SKM-1 treated with dmso at 0.1 percent for 144 hours (cell line): ENCODE data around the gene ZNF771.

Experiments
- DNase-seq: peaks from one replicate; lab custom pipeline; 2025; ENCODE audit not compliant: unreplicated experiment; lab: John Stamatoyannopoulos, UW

The ZNF771 gene

DNA sequence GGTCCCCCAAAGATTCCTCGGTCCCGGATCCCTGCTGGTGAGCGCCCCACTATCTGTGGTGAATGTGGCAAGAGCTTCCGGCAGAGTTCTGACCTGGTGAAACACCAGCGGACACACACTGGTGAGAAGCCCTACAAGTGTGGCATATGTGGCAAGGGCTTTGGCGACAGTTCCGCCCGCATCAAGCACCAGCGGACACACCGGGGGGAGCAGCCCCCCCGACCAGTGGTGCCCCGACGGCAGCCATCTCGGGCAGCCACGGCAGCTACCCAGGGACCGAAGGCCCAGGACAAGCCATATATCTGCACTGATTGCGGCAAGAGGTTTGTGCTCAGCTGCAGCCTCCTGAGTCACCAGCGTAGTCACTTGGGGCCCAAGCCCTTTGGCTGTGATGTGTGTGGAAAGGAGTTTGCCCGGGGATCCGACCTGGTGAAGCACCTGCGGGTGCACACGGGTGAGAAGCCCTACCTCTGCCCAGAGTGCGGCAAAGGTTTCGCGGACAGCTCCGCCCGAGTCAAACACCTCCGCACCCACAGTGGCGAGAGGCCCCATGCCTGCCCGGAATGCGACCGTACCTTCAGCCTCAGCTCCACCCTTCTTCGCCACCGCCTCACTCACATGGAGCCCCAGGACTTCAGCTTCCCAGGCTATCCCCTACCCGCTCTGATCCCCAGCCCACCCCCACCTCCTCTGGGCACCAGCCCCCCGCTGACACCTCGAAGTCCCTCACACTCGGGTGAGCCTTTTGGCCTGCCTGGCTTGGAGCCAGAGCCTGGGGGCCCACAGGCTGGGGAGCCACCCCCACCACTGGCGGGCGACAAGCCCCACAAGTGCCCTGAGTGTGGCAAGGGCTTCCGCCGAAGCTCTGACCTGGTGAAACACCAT, 9.4 kb upstream of the ZNF771 start:
- DNase-seq, result no peak

DNA sequence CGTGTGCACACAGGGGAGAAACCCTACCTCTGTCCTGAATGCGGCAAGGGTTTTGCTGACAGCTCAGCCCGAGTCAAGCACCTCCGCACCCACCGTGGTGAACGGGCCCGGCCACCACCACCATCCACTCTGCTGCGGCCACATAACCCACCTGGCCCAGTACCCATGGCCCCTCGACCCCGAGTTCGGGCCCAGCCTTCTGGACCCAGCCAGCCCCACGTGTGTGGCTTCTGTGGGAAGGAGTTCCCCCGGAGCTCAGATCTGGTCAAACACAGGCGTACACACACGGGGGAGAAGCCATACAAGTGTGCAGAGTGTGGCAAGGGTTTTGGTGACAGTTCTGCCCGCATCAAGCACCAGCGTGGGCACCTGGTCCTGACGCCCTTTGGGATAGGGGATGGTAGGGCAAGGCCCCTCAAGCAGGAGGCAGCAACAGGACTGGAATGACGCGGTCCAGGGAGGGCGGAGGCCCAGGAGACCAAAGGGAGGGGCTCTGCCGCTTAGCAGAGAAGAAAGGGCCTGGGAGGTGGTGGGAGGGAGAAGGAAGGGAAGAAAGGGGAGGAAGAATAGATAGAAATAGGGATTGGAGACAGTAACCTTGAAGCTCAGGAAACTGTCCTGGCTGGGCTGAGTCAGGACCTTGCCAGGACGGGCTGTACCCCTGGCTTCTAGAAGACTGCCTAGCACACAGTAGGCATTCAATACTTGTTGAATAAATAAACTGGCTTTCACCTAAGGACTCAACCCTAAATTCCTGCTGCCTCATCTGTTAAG, 8.6 kb upstream of the ZNF771 start:
- no peak for DNase-seq

DNA sequence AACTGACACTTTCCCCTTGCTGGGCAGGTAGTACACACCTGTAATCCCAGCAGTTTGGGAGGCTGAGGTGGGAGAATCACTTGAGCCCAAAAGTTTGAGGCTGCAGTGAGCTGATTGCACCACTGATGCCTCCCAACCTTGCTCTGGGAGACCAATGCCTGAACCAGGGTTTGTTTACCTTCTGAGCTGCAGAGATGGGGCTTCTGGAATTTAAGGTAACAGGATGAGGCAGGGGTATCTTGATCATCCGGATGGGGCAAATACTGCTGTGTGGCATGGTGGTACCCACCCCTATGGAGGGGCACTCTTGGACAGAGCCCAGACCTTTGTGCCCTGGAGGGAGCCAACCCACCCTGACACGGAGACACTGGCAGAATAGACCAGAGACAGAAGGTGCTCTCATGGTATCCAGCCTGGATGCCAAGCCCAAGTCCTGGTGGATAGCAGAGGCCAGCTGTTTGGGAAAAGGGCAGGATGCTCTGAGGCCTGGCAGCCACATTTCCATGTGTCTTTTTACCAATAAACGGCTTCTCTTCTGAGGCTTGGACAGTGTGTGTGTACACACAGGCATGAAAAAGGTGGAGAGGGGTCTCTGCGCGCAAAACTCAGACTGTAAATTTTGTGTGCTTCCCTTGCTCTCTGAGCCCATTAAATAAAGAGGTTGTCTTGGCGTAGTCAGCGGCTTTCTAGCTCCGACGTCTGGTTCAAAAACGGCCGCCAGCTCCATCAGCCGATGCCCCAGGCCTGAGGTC, 7.8 kb upstream of the ZNF771 start:
- DNase-seq, result no peak

DNA sequence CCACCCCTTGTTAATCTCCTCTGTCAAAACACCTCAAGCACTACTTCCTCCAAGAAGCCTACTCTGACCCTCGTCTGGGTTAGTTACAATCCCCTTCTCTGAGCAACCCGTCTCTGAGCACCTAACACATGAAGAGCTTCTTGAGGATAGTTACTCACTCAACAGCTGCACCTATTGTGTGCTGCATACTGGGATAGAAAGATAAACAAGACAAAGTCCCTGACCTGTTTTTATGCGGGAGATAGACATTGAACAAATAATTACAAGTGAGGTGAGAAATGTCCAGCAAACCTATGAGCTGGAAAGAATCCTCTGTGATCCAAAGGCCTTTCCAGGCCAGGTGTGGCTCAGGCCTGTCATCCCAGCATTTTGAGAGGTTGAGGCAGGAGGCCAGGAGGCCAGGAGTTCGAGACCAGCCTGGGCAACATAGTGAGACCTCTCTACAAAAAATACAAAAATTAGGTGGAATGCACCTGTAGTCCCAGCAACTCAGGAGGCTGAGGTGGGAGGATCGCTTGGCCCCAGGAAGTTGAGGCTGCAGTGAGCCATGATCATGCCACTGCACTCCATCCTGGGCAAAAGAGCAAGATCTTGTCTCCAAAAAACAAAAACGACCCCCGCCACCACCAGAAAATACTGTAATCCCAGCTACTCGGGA, 5.5 kb upstream of the ZNF771 start:
- no peak for DNase-seq

DNA sequence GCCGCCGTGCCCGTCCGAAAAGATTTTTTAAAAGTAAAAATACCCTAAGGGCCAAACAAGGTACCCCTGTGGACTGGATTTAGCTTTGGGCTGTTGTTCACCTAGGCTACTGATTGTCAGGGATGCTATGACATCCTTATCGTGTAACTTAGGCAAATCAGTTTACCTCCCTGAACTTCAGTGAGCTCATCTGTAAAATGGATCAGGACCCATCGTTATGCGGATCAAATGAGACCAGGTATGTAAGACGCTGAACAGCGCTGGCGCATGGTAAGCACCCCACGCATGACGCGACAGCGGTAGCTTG, 658 bp upstream of the ZNF771 start:
- no peak for DNase-seq

DNA sequence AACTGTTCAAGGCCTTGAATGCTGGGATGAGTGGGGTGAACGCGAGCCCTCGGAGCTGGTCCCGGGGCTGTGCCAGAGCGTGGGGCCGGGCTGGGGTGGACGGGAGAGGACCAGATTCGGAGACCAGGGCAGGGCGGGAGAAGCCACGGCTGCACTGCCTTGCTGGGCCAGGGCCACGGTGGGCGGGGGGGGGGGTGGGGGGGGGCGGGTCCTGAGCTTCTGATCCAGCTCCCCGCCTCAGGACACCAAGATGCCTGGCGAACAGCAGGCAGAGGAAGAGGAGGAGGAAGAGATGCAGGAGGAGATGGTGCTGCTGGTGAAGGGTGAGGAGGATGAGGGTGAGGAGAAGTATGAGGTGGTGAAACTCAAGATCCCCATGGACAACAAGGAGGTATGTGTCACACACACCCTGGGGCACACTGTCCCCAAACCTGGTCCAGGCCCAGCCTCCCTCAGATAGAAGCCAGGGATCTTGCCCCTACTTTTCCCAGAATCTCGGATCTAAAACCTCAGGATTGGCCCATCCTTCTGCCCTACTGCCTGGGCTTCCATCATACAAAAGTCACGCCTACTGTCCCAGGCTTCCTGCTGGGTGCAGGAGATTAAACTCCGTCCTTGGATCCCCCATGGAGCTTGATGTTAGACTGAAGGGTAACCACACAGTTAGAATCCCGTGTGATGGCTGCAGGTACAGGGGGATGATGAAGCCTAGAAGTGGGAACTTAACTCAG, 563 bp downstream of the ZNF771 start:
- DNase-seq, result no peak

DNA sequence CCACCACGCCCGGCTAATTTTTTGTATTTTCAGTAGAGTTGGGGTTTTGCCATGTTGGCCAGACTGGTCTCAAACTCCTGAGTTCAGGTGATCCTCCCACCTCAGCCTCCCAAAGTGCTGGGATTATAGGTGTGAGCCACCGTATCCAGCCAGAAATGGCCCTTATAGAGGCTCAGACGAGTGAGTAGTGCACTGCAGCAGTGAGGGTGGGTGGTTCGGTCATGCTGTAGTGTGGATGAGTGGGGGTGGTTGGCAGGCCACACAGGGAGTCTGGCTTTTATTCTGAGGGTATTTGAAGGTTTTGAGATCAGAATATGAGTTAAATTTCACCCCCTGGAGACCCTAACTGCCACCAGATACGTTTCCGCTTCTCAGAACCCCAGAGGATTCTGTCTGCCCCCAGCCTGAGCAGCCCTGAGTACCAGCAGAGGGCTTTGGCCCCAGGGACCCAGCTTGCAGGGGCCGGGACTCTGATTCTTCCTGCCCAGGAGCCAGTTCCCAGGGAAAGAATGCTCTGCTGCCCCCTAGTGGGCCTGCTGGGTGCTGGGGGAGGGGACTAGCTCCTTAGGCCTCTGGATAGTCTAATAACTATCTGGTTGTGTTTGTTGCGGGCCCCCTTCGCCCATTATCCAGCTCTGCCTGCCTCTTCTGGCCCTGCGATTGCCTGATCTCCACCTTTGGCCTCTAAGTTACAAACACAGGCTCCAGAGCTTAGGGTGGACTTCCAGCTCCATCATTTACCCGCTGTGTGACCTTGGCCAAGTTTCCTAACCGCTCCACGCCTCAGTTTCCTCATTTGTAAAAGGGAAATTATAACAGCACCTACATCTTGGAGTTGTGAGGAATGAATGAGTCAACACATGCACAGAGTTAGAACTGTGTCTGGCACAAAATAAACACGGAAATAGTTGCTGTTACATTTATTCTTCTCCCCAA, 2.0 kb downstream of the ZNF771 start:
- DNase-seq, result peak; percentile 83

DNA sequence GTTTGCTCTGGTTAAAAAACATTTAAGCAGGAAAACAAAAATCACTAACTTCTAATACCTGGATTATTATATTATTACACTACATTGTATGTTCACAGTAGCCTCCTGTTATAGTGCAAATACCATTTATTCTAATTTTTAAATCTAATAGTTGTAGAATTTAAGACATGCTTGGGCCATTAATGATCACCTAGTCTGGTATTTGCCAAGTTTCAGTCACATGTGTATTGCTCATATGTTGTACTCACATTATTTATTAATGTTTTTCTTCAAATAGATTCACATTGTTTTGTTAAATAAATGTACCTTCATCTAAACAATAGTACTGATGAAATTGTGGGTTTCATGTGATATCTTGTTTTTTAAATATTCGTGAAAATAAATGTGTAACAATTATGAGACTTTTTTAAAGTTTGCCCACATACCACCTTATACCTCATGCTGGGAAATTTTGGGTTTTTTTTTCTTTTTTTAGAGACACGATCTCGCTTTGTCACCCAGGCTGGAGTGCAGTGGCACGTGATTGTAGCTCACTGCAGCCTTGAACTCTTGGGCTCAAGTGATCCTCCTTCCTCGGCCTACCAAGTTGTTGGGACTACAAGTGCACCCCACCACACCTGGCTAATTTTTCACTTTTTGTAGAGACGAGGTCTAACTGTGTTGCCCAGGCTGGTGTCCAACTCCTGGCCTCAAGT, 5.9 kb downstream of the ZNF771 start:
- no peak for DNase-seq

DNA sequence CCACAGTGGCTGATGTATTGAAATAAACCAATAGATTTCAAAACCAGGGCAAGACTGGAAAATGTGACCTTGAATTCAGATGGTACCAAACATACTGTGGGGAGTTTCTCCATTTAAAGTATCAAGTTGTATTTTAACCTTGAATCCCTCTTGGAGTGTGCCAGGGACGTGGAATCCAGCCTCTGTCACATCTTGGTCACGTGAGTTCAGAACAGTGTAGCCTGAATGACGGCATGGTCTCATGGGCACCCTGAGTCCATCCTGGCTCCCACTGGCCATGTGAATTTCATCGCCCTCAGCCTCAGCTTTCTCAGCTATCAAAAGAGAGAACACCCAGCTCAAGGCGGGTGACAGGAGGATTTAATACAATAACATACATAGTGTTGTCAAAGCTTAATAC, 6.8 kb downstream of the ZNF771 start:
- DNase-seq, result no peak

DNA sequence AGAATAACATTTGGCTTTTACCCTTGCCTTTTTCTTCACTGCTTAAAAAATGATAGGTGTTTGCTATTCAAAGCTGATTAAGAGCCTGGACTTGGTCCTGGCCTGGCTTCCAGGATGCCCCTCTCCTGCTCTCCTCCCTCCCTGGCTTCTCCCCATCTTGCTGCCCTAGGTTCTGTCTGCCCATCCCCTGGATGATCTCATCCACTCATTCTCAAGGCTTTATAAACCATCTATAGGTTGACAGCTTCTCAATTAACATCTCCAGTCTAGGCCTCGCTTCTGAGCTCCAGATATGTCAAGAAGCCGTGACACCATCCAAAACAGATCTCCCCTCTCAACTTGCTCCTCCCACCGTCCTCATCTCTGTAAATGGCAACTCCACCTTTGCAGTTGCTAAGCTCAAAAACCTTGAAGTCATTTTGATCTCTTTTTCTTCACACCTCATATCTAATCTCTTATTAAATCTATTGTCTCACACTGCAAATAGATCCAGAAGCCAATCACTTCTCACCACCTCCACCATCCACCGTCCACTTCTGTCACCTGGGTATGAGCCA, 8.7 kb downstream of the ZNF771 start:
- no peak for DNase-seq

DNA sequence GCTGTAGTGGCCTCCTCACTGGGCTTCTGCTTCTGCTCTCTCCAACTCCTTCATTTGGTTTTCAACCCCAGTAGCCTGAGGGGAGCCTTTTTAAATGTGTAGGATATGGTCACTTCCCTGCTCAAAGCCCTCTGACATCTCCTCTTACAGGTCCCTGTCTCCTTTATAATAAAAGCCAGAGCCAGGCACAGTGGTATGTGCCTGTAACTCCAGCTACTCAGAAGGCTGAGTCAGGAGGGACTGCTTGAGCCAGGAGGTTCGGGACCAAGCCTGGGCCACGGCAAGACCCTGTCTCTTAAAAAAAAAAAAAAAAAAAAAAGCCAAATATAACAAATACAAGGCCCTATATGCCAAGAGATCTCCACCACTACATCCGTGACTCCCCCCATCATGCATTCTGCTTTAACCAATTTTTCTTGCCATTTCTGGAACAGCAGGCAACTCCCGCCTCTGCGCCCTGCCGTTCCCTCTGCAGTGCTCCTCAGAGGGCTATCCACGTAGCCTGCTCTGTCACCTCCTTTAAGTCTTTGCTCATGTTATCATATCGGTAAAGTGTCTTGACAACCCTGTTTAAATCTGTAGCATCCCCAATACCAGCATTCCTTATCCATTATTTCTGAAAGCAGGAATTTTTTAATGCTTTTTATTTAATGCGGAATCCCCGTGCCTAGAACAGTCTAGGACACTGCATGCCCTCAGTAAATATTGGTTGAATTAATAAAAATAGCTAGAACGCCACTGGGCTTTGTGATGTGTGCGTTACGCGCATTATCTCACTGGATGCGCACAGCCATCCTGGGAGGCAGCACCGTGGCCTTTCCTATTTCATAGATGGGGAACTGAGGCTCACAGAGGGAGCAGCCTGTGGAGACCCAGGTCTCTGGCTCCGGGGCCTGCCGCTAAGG, 9.5 kb downstream of the ZNF771 start:
- no peak for DNase-seq

DNA sequence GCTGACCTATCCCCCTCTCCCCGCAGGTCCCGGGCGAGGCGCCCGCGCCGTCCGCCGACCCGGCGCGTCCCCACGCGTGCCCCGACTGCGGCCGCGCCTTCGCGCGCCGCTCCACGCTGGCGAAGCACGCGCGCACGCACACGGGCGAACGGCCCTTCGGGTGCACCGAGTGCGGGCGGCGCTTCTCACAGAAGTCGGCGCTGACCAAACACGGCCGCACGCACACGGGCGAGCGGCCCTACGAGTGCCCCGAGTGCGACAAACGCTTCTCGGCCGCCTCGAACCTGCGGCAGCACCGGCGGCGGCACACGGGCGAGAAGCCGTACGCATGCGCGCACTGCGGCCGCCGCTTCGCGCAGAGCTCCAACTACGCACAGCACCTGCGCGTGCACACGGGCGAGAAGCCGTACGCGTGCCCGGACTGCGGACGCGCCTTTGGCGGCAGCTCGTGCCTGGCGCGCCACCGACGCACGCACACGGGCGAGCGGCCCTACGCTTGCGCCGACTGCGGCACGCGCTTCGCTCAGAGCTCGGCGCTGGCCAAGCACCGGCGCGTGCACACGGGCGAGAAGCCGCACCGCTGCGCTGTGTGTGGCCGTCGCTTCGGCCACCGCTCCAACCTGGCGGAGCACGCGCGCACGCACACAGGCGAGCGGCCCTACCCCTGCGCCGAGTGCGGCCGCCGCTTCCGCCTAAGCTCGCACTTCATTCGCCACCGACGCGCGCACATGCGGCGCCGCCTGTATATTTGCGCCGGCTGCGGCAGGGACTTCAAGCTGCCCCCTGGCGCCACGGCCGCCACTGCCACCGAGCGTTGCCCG, 10.3 kb downstream of the ZNF771 start:
- peak; percentile 85 for DNase-seq

DNA sequence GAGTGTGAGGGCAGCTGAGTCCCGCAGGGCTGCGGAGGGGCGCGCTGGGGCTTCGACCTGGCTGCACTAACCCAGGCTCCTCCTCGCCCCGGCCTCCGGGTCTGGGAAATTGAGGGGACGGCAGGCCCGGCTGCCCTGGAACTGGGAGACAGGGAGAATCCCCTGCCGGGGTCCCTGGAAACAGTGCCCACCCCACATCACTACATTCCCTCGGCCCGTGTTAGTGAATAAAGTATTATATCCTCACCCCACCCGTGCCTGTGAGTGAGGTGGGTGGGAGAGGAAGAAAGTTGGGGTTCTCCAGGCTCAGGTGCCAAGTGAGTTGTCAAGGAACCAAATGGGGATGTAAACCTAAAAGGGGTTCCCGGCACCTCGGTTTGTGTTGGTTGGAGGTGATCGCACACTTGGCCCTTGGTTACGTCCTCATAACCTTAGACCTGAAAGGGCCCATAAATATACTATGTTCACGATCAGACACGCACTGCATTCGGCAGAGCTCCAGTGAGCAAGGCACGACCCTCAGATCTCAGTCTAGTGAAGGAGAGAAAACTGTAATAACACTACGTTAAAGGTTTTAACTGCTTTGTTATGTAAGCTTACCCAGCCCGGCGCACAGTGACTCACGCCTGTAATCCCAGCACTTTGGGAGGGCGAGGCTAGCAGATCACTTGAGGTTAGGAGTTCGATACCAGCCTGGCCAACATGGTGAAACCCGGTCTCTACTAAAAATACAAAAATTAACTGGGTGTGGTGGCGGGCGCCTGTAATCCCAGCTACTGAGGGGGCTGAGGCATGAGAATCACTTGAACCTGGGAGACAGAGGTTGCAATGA, 11.2 kb downstream of the ZNF771 start:
- DNase-seq, result no peak

DNA sequence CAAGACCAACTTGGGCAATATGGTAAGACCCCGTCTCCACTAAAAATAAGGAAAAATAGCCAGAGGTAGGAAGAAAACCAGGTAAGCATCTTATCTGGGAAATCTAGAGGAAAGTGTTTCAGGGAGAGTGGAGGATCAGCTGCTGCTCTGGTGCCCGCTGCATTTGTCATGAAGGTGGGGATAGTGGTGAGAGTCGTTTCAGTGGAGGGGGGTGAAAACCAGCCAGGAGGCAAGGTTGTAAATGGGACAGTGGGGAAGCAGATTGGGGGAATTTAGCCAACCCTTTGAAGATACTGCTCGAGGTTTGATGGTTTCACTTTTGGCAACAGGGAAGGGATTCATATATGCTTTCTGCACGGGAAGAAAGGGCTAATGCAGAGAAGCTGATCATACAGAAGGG, 13.6 kb downstream of the ZNF771 start:
- DNase-seq, result no peak

DNA sequence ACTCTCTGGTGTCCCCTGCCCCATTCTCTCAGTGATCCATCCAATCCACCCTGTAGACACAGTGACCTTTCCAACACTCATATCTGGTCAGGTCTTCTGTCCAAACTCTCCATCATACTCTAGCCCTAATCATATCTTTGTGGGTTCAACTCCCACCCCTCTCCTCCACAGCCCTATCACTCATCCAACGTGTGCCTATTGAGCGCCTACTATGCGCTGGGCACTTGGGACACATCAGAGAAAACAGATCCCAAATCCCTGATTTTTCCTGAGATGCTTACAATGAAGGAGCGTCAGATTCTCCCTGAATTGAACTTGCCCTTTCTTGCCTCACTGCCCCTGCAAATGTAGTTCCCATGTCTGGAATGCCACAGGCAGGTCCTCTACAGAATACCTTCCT, 20.6 kb downstream of the ZNF771 start:
- DNase-seq, result no peak

DNA sequence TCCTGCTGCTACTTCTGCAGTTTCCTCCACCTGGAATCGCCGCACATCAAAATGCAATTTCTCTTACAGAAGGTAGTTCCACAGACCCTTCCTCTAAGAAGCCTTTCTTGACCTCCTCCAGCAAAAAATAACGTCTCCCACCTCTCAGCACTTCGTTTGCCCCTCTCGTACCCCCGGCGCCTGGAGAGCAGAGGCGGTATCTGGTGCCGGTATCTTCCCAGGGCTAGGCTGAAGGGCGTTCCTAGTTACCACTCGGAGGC, 21.9 kb downstream of the ZNF771 start:
- no peak for DNase-seq
